HG03064 (cell line): ENCODE measurements around the gene APMAP.

Source experiments
- ATAC-seq: cut with Tn5 transposase; IDR thresholded peaks from one replicate; pipeline ENCODE4 v1.9.1; 2021; ENCODE audit warnings: low read depth; ENCODE audit not compliant: unreplicated experiment

APMAP gene

DNA sequence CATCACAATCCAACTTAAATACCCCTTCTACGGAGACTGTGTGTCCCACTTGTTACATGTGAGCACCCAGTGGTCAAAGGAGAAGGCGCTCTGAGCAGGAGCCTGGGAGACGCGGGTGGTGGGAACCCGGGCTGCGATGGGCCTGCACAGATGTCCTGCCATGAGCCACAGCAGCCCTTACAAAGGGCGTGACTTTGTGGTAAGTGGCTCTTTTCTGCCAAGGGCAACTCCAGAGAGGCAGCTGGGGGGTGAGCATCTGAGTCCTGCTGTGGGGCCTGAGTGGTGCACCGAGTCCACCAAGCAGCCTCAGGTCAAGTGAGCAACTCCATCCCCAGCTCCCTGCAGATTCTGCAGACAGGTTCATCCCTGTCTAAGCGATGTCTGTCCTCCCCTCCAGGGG is 77.1 kb downstream of the APMAP start:
- ATAC-seq = no peak

GRCh38 chr20:24914388-24915241 is 77.9 kb downstream of the APMAP start:
- ATAC-seq = no peak

DNA sequence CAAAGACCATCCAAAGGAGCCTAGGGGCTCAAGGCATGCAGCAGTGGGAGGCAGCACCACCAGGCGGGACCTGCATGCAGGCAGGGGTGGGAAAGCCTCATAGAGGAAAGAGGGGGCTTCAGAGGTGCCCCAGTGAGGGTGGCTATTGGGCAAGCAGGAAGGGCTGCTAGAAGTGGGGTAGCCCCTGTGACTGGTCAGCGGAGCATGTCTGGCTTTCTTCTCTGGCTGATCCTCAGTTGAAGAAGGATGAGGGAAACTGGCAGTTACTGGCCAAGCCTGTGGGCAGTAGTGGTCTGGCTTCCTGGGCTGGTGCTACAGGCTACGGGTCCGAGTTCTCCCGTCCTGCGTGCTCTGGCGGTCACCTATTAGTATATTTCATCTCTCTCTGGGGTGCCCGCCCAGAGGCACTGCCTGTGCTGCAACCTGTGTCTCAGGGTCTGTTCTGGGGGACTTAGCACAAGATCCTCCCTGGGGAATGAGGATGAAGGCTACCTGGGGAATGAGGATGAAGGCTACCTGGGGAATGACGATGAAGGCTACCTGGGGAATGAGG is 79.4 kb downstream of the APMAP start:
- no peak for ATAC-seq
